ENCODE results near the gene TMC1.

Gene TMC1

DNA sequence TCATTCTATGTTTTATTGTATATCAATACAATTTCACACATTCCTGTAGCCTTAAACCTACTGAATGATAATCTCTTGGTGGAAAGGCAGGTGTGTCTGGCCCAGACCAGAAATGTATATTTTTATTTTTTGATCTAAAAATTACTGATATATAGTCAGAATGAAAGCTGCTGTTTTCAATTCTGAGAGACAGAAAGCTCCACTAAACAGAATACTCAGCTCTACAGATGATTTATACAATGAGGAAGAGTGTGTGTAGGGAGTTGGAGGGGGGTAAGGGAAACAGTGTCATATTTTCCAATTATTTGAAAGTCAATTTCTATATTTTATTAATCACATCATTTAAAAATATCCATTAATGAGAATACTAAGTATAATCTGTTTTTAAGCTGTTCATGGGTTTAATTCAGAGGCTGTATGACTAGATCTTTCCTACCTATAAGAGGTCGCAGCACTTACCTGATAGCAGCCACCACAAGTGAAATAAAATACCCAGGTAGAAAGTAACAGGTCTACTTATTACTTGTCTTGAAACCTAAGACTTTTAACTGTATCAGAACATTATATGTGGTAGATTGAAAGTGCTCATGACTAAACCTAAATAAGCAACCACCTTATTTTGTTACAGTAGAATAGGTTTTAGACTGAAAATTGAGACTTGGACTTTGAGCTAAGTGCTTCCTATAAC lies 183.4 kb downstream of the TMC1 start:
- no peak for DNase-seq (ENCODE audit: low spot score)
- TF ChIP-seq, protein P1, sequence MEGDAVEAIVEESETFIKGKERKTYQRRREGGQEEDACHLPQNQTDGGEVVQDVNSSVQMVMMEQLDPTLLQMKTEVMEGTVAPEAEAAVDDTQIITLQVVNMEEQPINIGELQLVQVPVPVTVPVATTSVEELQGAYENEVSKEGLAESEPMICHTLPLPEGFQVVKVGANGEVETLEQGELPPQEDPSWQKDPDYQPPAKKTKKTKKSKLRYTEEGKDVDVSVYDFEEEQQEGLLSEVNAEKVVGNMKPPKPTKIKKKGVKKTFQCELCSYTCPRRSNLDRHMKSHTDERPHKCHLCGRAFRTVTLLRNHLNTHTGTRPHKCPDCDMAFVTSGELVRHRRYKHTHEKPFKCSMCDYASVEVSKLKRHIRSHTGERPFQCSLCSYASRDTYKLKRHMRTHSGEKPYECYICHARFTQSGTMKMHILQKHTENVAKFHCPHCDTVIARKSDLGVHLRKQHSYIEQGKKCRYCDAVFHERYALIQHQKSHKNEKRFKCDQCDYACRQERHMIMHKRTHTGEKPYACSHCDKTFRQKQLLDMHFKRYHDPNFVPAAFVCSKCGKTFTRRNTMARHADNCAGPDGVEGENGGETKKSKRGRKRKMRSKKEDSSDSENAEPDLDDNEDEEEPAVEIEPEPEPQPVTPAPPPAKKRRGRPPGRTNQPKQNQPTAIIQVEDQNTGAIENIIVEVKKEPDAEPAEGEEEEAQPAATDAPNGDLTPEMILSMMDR (IDR thresholded peaks at IDR 0.05; ENCODE audit: borderline replicate concordance, control extremely low read depth, extremely low read depth, insufficient read depth, missing control alignments): no peak
- in situ Hi-C loops (cut with MboI; ENCODE audit: low sequenced_read_pairs, unreplicated experiment): no loop called here

DNA sequence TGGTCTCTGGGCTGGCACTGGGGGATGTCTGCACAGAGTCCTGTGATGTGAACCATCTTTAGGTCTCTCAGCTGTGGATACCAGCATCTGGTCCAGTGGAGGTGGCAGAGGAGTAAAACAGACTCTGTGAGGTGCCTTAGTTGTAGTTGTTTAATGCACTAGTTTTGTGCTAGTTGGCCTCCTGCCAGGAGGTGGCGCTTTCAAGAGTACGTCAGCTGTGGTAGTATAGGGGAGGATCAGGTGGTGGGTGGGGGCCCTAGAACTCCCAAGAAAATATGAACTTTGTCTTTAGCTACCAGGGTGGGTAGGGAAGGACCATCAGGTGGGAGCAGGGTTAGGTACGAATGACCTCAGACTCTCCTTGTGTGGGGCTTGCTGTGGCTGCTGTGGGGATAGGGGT lies 197.1 kb downstream of the TMC1 start:
- in situ Hi-C loops (cut with MboI; ENCODE audit: low sequenced_read_pairs, unreplicated experiment): no loop called here
- TF ChIP-seq, protein P1 (IDR thresholded peaks at IDR 0.05; ENCODE audit: borderline replicate concordance, control extremely low read depth, extremely low read depth, insufficient read depth, missing control alignments): no peak
- no peak for DNase-seq (ENCODE audit: low spot score)

DNA sequence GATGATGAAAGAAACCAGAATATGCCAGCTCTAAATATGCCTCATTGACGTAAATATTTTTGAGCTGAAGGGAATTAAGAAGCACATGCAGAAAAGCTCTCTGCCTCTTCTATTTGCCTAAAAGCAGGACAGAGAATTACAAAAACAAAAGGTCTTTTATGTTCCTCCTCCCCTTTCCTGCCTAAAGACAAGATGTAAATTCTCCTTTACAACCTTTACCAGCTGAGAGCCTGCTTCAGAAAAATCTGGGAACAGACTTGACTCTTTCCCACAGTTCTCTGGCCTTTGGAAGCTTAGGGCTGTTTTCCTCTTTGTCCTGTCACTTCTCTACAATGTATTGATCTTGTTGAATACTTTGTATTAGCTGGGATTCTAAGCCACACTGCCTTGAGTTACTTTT lies 199.7 kb downstream of the TMC1 start:
- no peak for DNase-seq (ENCODE audit: low spot score)
- in situ Hi-C loops (cut with MboI; ENCODE audit: low sequenced_read_pairs, unreplicated experiment): no loop called here
- TF ChIP-seq, protein P1 (IDR thresholded peaks at IDR 0.05; ENCODE audit: borderline replicate concordance, control extremely low read depth, extremely low read depth, insufficient read depth, missing control alignments): no peak

DNA sequence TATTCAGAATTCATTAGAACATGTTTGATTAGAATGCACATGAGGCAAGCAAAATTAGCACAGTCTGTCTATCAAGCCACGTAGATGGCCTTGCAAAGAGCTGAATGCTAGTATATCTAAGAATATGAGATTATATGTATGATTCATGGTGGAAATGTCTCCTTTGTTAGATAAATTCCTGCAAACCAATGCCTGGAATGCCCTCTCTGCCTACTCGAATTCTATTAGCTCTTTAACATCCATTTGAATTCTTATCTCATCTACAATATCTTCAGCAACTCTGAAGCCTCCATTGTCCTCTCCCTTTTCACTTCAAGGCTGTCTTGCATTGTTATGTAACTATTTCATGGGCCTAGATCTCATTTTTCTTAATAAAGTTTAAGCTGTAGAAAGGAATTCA lies 205.5 kb downstream of the TMC1 start:
- no peak for DNase-seq (ENCODE audit: low spot score)
- in situ Hi-C loops (cut with MboI; ENCODE audit: low sequenced_read_pairs, unreplicated experiment): no loop called here
- TF ChIP-seq, protein P1 (IDR thresholded peaks at IDR 0.05; ENCODE audit: borderline replicate concordance, control extremely low read depth, extremely low read depth, insufficient read depth, missing control alignments): no peak

DNA sequence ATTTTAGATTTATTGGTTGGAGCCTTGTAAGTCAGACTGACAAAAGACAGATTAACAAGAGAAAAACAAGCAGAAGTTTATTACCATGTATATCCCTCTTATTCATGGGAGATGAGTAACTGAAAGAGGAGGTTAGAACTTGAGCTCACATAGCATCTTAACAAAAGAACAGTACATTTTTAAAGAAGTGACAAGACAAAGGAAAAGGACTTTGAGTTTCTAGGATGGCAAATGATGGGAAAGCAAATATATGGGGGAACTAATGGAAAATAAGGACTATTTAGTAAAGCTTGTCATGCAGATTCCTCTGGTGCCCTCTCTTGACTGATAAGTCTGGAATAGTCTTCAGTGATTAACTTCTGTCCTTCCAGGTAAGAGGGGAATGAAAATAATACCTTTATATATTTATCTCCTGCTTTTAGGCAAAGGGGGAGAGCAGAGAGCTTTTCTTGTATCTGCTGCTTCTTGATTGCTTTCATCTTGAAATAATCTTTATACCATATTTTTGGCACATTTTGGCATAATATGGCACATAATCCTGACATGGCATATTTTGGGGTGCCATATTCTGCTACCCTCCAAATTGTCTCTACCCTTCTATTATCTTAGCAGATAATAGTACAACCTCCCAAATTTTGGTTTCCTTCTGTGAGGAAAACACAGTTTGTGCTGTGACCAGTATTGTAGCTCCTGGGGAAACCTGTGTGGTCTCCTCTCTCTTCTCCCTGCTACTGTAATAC lies 206.8 kb downstream of the TMC1 start:
- no peak for DNase-seq (ENCODE audit: low spot score)
- TF ChIP-seq, protein P1 (IDR thresholded peaks at IDR 0.05; ENCODE audit: borderline replicate concordance, control extremely low read depth, extremely low read depth, insufficient read depth, missing control alignments): no peak
- in situ Hi-C loops (cut with MboI; ENCODE audit: low sequenced_read_pairs, unreplicated experiment): no loop called here

DNA sequence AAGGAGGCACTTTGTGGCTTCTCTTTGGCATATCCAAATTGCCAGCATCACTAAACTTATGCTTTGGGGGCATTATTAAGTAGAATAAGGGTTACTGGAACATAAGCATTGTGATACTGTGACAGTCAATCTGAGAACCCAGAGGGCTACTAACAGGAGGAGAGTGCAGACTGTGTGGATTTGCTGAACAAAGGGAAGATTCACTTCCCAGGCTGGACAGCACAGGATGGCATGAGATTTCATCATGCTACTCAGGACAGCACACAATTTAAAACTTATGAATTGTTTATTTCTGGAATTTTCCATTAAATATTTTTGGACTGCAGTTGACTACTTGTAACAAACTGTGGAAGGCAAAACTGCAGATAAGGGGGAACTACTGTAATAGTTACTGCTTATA lies 212.5 kb downstream of the TMC1 start:
- no peak for DNase-seq (ENCODE audit: low spot score)
- TF ChIP-seq, protein P1 (IDR thresholded peaks at IDR 0.05; ENCODE audit: borderline replicate concordance, control extremely low read depth, extremely low read depth, insufficient read depth, missing control alignments): no peak
- in situ Hi-C loops (cut with MboI; ENCODE audit: low sequenced_read_pairs, unreplicated experiment): no loop called here

Measured in GM13976 (cell line).